Mucosa of descending colon (tissue), 3 donors: ENCODE measurements around the gene AKAP7. TPM values are rescaled to one million over a fixed set of nuclear protein-coding genes. Genes with fewer than 3 reads are reported as not detected.

Experiments
- ATAC-seq: fragments of 200-7000 bp; cut with Tn5 transposase; one replicate; pipeline ENCODE4 v1.9.1; 2020; ENCODE audit warnings: mild to moderate bottlenecking, moderate library complexity
- DNase-seq, 3 donors: peaks; one replicate each; pipeline ENCODE4 v3.0.0-alpha.2; 2020
- H3K36me3 ChIP-seq: fragments of 200-600 bp; one replicate; pipeline ENCODE4 v1.8.0; 2021; ENCODE audit warnings: low read depth, mild to moderate bottlenecking
- H3K4me1 ChIP-seq: fragments of 200-600 bp; one replicate; pipeline ENCODE4 v1.8.0; 2021; ENCODE audit warnings: low read depth, mild to moderate bottlenecking
- H3K4me3 ChIP-seq: fragments of 200-600 bp; one replicate; pipeline ENCODE4 v1.8.0; 2021; ENCODE audit warnings: mild to moderate bottlenecking
- H3K9me3 ChIP-seq: fragments of 200-600 bp; one replicate; pipeline ENCODE4 v1.8.0; 2021; ENCODE audit warnings: mild to moderate bottlenecking
- intact Hi-C, 2 donors: fragments of 100-400 bp; cut with DNase I in 1 of 2; cut with micrococcal nuclease in 1 of 2; formaldehyde crosslinking; loops; one replicate each; pipeline versions ENCODE4 v1.11.0 to v1.11.1; 2022; cut with DNase I, micrococcal nuclease
- total RNA-seq, 3 donors: library from RNA; stranded (reverse); fragmentation: NEBNext Ultra II Directional in 2 of 3; extraction: Animal tissue kit (Norgen Biotek cat#: 25700) in 2 of 3; gene quantifications; one replicate each; pipeline versions ENCODE4 v1.2.1 to v1.2.4, GENCODE V29; 2021 to 2023
- TF ChIP-seq, protein P1 (sequence below): fragments of 200-600 bp; IDR thresholded peaks from one replicate; pipeline ENCODE4 v1.8.0; 2022; ENCODE audit warnings: antibody characterized with exemption, mild to moderate bottlenecking
- donor health status: DM: no; HTN: no; CAD: no; lungs with moderate emphysema.
- donor health status: DM: no; HTN: no; CAD: no.
- donor health status: DM: no; HTN: yes; CAD: no.

The AKAP7 gene
- total RNA-seq, 3 donors from 2014 or later: 13.0 to 21.9 (median 15.3) TPM

DNA sequence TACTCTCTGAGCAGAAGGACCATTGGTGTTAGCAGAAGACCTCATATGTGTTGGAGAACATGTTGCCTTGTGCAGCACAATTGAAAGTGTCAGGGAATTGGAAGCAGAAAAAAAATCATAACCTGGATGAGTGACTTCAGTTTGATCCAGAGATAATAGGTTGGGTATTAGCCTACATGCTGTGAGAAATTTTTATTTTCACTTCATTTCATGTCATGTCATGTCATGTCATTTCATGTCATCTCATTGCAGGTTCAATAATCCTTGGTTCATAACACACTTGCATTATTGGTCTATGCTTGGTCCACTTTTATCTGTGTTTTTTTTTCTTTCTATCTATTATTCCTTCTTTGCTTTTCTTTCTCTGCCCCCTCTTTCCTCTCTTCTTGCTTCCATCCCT lies 34.3 kb downstream of the AKAP7 start:
- Histone ChIP-seq H3K9me3 (no peaks in the 10 kb centered on the region), H3K36me3 (no peaks in the 10 kb centered on the region), H3K4me3 (no peak overlapping the region), H3K4me1 (no peaks in the 10 kb centered on the region)
- ATAC-seq (no peak), DNase-seq (no peak)
- intact Hi-C loops: no loop called here
- TF ChIP-seq, protein P1, sequence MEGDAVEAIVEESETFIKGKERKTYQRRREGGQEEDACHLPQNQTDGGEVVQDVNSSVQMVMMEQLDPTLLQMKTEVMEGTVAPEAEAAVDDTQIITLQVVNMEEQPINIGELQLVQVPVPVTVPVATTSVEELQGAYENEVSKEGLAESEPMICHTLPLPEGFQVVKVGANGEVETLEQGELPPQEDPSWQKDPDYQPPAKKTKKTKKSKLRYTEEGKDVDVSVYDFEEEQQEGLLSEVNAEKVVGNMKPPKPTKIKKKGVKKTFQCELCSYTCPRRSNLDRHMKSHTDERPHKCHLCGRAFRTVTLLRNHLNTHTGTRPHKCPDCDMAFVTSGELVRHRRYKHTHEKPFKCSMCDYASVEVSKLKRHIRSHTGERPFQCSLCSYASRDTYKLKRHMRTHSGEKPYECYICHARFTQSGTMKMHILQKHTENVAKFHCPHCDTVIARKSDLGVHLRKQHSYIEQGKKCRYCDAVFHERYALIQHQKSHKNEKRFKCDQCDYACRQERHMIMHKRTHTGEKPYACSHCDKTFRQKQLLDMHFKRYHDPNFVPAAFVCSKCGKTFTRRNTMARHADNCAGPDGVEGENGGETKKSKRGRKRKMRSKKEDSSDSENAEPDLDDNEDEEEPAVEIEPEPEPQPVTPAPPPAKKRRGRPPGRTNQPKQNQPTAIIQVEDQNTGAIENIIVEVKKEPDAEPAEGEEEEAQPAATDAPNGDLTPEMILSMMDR: no peak

DNA sequence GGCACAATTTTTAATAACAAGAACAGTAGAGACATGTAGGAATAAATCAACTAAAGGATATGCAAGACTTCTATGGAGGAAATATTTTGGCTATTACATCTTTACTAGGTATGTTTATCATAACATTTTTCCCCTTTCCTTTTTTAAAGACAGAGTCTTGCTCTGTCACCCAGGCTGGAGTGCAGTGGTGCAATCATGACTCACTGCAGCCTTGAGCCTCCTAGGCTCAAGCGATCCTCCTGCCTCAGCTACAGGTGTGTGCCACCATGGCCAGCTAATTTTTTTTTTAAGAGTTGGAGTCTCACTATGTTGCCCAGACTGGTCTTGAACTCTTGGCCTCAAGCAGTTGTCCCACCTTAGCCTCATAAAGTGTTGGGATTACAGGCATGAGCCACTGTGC lies 37.0 kb downstream of the AKAP7 start:
- intact Hi-C loops: no loop called here
- DNase-seq (no peak), ATAC-seq (no peak)
- TF ChIP-seq, protein P1: no peak
- Histone ChIP-seq H3K9me3 (no peaks in the 10 kb centered on the region), H3K36me3 (no peaks in the 10 kb centered on the region), H3K4me3 (no peak overlapping the region), H3K4me1 (no peaks in the 10 kb centered on the region)

DNA sequence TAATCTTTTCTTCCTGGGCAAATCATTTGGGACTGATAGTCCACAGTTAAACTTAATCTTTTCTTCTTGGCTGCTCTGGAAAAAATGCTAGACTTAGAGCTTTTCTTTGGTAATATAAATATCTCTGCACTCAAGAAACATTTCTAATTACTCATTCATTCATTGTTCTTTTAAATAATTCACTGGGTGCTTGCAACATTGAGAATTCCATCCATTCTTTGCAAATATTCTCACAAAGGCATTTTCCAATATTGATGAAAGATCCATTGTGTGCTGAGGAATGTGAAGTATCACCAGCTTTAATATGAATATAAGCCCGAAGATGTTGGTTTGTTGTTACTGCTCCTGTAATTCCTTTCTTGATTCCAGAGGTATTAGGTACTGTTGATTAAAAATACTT lies 38.4 kb downstream of the AKAP7 start:
- no peaks in the 10 kb centered on the region for H3K36me3 ChIP-seq
- intact Hi-C loops: no loop called here
- no peak overlapping the region for H3K4me3 ChIP-seq
- ATAC-seq (no peak), DNase-seq (no peak)
- H3K9me3 ChIP-seq: no peaks in the 10 kb centered on the region
- TF ChIP-seq, protein P1: no peak
- no peaks in the 10 kb centered on the region for H3K4me1 ChIP-seq

DNA sequence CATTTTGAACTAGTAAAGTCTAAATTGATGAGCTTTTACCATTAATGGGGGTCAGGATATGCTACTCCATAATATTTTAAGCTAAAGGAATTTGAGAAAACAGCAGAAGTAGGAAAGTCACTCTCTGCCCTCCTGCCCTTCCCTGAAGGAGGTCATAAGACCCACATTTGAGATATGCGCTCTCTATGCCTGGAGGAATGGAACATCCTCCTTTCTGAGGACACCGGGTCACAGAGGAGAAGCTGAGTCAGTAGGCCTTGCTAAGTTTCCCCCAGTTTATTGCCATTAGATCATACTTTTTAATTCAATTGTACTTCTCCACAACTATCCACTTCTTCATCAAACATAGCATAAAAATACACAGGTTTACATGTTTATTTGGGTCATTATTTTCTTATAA lies 40.3 kb downstream of the AKAP7 start:
- TF ChIP-seq, protein P1: no peak
- Histone ChIP-seq H3K4me1 (no peaks in the 10 kb centered on the region), H3K9me3 (no peaks in the 10 kb centered on the region), H3K36me3 (no peaks in the 10 kb centered on the region), H3K4me3 (no peak overlapping the region)
- no peak for ATAC-seq
- intact Hi-C loops: no loop called here
- no peak for DNase-seq

DNA sequence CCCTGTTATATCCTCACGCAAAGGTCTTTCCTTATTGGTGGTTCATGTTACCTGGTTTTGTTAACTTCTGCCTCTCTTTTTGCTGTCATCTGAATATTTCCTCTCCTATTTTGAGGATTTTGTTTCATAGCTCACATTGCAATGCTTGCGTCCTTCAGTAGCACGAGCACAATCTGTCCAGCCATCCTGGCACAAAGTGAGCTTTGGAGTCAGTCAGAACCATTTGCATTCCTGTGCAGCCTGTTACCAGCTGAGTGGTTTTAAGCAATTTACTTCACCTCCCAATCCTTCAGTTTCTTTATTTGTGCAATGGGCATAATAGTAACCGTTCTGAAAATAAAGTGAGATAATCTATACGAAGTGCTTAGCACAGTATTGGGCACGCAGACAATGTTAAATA lies 42.7 kb downstream of the AKAP7 start:
- DNase-seq (no peak), ATAC-seq (no peak)
- H3K9me3 ChIP-seq: no peaks in the 10 kb centered on the region
- H3K4me1 ChIP-seq: no peaks in the 10 kb centered on the region
- H3K4me3 ChIP-seq: no peak overlapping the region
- TF ChIP-seq, protein P1: no peak
- intact Hi-C loops: no loop called here
- H3K36me3 ChIP-seq: no peaks in the 10 kb centered on the region

DNA sequence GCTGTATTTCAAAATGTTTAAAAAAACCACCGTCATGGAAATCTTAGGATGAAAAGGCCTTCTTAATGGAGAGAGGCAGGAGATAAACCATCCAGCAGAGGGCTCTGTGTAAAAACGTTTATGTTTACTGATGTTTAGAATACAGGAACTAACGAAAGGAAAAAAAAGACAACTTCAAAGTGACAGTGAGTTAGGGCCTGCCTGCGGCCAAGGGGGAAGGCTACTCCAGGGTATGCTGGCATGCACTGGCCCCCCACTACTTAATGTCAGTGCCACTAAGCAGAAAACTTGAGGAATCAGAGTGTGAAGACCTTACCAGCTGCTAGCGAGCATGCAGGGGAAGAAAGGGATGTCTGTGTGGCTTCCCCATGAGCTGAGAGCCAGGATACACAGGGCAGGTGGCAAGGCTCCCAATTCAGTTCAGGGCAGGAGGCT lies 47.7 kb downstream of the AKAP7 start:
- H3K36me3 ChIP-seq: no peaks in the 10 kb centered on the region

More for the DNA sequence above, 47.7 kb downstream of the AKAP7 start:
- TF ChIP-seq, protein P1: peak; percentile 11
- H3K4me1 ChIP-seq: no peaks in the 10 kb centered on the region
- no peak overlapping the region for H3K4me3 ChIP-seq
- DNase-seq: peak in 2 of 3 donors; percentile 27 to 56
- ATAC-seq: peak; percentile 75
- no peaks in the 10 kb centered on the region for H3K9me3 ChIP-seq
- intact Hi-C loops: no loop called here
